Measurements from ENCODE around the gene BEND5. TPM values are rescaled to one million over a fixed set of nuclear protein-coding genes. Genes with fewer than 3 reads are reported as not detected.

The BEND5 gene
- total and polyA plus RNA-seq, 2 donors (not counting 1 experiment from before 2014, with no cell fraction given) = 0.39 TPM; not detected in 1

DNA sequence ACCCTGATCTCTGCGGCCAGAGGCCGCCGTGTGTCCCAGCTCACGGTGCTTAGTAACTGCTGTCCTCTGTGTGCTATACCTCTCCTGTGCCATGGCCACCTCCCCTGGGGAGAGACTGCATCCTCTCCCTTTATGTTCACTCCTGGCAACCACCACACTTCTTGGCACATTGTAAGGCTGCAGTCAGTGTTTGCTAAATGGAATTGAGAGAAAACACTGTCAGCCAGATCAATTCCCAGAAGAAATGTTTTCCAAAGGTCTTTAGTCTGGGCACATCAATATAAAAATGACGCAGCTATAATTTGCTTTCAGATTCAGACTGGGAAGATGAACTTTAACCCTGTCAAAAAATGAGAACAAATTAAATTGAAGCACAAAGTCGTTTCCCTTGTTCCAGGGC, 96.8 kb downstream of the BEND5 start:
- H3K27me3 ChIP-seq (ENCODE audit: control insufficient read depth, insufficient read depth, low read length) = no peaks in the 10 kb centered on the region
- H3K9ac ChIP-seq (ENCODE audit: insufficient read depth, low read length) = no peak overlapping the region
- no peak overlapping the region for H3K4me3 ChIP-seq (replicated peaks in 1 of 4; ENCODE audit: control extremely low read depth in 1 of 4, insufficient read depth in 1 of 4, low read depth in 3 of 4, low read length in 4 of 4)
- H3K4me1 ChIP-seq (ENCODE audit: control insufficient read depth, extremely low read depth, insufficient read depth, low read length) = no peaks in the 10 kb centered on the region
- DNase-seq (ENCODE audit: low read depth in 2 of 2) = no peak
- TF ChIP-seq, protein P1, sequence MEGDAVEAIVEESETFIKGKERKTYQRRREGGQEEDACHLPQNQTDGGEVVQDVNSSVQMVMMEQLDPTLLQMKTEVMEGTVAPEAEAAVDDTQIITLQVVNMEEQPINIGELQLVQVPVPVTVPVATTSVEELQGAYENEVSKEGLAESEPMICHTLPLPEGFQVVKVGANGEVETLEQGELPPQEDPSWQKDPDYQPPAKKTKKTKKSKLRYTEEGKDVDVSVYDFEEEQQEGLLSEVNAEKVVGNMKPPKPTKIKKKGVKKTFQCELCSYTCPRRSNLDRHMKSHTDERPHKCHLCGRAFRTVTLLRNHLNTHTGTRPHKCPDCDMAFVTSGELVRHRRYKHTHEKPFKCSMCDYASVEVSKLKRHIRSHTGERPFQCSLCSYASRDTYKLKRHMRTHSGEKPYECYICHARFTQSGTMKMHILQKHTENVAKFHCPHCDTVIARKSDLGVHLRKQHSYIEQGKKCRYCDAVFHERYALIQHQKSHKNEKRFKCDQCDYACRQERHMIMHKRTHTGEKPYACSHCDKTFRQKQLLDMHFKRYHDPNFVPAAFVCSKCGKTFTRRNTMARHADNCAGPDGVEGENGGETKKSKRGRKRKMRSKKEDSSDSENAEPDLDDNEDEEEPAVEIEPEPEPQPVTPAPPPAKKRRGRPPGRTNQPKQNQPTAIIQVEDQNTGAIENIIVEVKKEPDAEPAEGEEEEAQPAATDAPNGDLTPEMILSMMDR (conservative IDR thresholded peaks at IDR 0.05 in 1 of 2, IDR thresholded peaks at IDR 0.05 in 1 of 2; ENCODE audit: low read depth in 1 of 2, low read length in 2 of 2) = no peak
- TF ChIP-seq EZH2 (IDR thresholded peaks at IDR 0.05; ENCODE audit: low read length, missing control alignments) = no peak
- H3K27ac ChIP-seq (ENCODE audit: insufficient read depth, low read length) = no peak overlapping the region
- H4K20me1 ChIP-seq (ENCODE audit: control insufficient read depth, extremely low read depth, insufficient read depth, low read length) = no peaks in the 10 kb centered on the region
- no peaks in the 10 kb centered on the region for H3K36me3 ChIP-seq (ENCODE audit: control insufficient read depth, insufficient read depth, low read length)
- H3K79me2 ChIP-seq (ENCODE audit: control insufficient read depth, insufficient read depth, low read length) = no peaks in the 10 kb centered on the region
- H2AFZ ChIP-seq (ENCODE audit: low read length) = no peak overlapping the region
- H3K9me3 ChIP-seq (ENCODE audit: control insufficient read depth, insufficient read depth, low read depth, low read length) = no peaks in the 10 kb centered on the region
- no peak overlapping the region for H3K4me2 ChIP-seq (ENCODE audit: extremely low read depth, insufficient read depth, low read length)

- TF ChIP-seq, protein P1 (conservative IDR thresholded peaks at IDR 0.05 in 1 of 2, IDR thresholded peaks at IDR 0.05 in 1 of 2; ENCODE audit: low read depth in 1 of 2, low read length in 2 of 2) = no peak
- no peak for TF ChIP-seq EZH2 (IDR thresholded peaks at IDR 0.05; ENCODE audit: low read length, missing control alignments)
- no peaks in the 10 kb centered on the region for H3K36me3 ChIP-seq (ENCODE audit: control insufficient read depth, insufficient read depth, low read length)
- no peak overlapping the region for H3K4me2 ChIP-seq (ENCODE audit: extremely low read depth, insufficient read depth, low read length)
Observed at GRCh38 chr1:48678710-48679505, 97.8 kb downstream of the BEND5 start.

More at GRCh38 chr1:48678710-48679505, 97.8 kb downstream of the BEND5 start:
- Histone ChIP-seq H2AFZ (ENCODE audit: low read length) (no peak overlapping the region), H3K27ac (ENCODE audit: insufficient read depth, low read length) (no peak overlapping the region), H3K4me1 (ENCODE audit: control insufficient read depth, extremely low read depth, insufficient read depth, low read length) (no peaks in the 10 kb centered on the region), H3K9me3 (ENCODE audit: control insufficient read depth, insufficient read depth, low read depth, low read length) (no peaks in the 10 kb centered on the region), H3K27me3 (ENCODE audit: control insufficient read depth, insufficient read depth, low read length) (no peaks in the 10 kb centered on the region), H3K79me2 (ENCODE audit: control insufficient read depth, insufficient read depth, low read length) (no peaks in the 10 kb centered on the region), H3K4me3 (replicated peaks in 1 of 4; ENCODE audit: control extremely low read depth in 1 of 4, insufficient read depth in 1 of 4, low read depth in 3 of 4, low read length in 4 of 4) (no peak overlapping the region), H3K9ac (ENCODE audit: insufficient read depth, low read length) (no peak overlapping the region), H4K20me1 (ENCODE audit: control insufficient read depth, extremely low read depth, insufficient read depth, low read length) (no peaks in the 10 kb centered on the region)
- DNase-seq (ENCODE audit: low read depth in 2 of 2) = peak in 1 of 2 donors; percentile 42

All from fibroblast of lung (primary cell).